SU-DHL-6 (cell line): ENCODE results near the gene CYP11A1.

Source experiments
- H2AFZ ChIP-seq: fragments of 200-600 bp; sonication (generic); 2 replicates; pipeline ENCODE4 v1.6.1; 2014; ENCODE audit warnings: low read depth, mild to moderate bottlenecking, moderate library complexity, mixed read lengths, antibody characterized with exemption, low read length; ENCODE audit not compliant: severe bottlenecking
- H3F3A ChIP-seq: fragments of 200-600 bp; shearing (Covaris generic); 2 replicates; pipeline ENCODE4 v1.6.0; 2016; ENCODE audit warnings: antibody characterized with exemption, mild to moderate bottlenecking; ENCODE audit not compliant: insufficient read depth
- H3K27ac ChIP-seq: fragments of 200-600 bp; sonication (generic); 2 replicates; pipeline ENCODE4 v1.5.1; 2016; ENCODE audit warnings: low read depth, mild to moderate bottlenecking, low read length, moderate library complexity, mixed read lengths
- H3K27me3 ChIP-seq: fragments of 200-600 bp; sonication (generic), shearing (Covaris generic); 2 replicates; pipeline ENCODE4 v1.6.0; 2014; ENCODE audit warnings: mild to moderate bottlenecking, low read length
- H3K36me3 ChIP-seq: fragments of 200-600 bp; sonication (generic); 2 replicates; pipeline ENCODE4 v1.6.1; 2014; ENCODE audit warnings: mild to moderate bottlenecking, low read length, mixed read lengths
- H3K4me2 ChIP-seq: fragments of 300-600, 200-600 bp; shearing (Covaris generic), sonication (generic); 2 replicates; pipeline ENCODE4 v1.6.0; 2014; ENCODE audit warnings: low read length, low read depth, mild to moderate bottlenecking; ENCODE audit not compliant: poor library complexity, severe bottlenecking
- H3K4me3 ChIP-seq: fragments of 200-600 bp; sonication (generic); 2 replicates; pipeline ENCODE4 v1.5.1; 2014; ENCODE audit warnings: antibody characterized with exemption, low read length, mild to moderate bottlenecking, mixed read lengths; ENCODE audit not compliant: insufficient read depth, poor library complexity, severe bottlenecking
- H3K79me2 ChIP-seq: fragments of 200-600 bp; sonication (generic); 2 replicates; pipeline ENCODE4 v1.6.1; 2014; ENCODE audit warnings: mild to moderate bottlenecking, low read length, moderate library complexity; ENCODE audit not compliant: insufficient read depth
- H3K9ac ChIP-seq: fragments of 200-600 bp; sonication (generic); 2 replicates; pipeline ENCODE4 v1.7.0; 2014; ENCODE audit warnings: mild to moderate bottlenecking, low read length
- H3K9me2 ChIP-seq: fragments of 200-600 bp; sonication (generic); replicated peaks from 2 replicates; pipeline ENCODE4 v1.6.1; 2014; ENCODE audit warnings: low read length; ENCODE audit not compliant: insufficient read depth
- H3K9me3 ChIP-seq: fragments of 200-600 bp; sonication (generic); 2 replicates; pipeline ENCODE4 v1.6.1; 2014; ENCODE audit warnings: low read length, mixed read lengths; ENCODE audit not compliant: insufficient read depth
- H4K20me1 ChIP-seq: fragments of 200-600 bp; sonication (generic); 2 replicates; pipeline ENCODE4 v1.6.1; 2014; ENCODE audit warnings: low read depth, mild to moderate bottlenecking, antibody characterized with exemption, low read length, moderate library complexity, mixed read lengths
- CTCF ChIP-seq: fragments of 200-600 bp; sonication (generic); IDR thresholded peaks from one replicate; pipeline ENCODE4 v1.5.1; 2017; ENCODE audit warnings: antibody characterized with exemption, mild to moderate bottlenecking, low read length, moderate library complexity; ENCODE audit not compliant: insufficient read depth, poor library complexity, severe bottlenecking
- EZH2phosphoT487 ChIP-seq: fragments of 200-600 bp; sonication (generic), shearing (Covaris generic); conservative IDR thresholded peaks from 2 replicates; pipeline ENCODE4 v1.6.1; 2018; ENCODE audit warnings: mild to moderate bottlenecking, antibody characterized with exemption, low read length, moderate library complexity, mixed read lengths

The CYP11A1 gene

GRCh38 chr15:74352393-74352910 is 15.0 kb downstream of the CYP11A1 start:
- Histone ChIP-seq H3K9ac (no peak overlapping the region), H3K4me2 (no peak overlapping the region), H3F3A (no peaks in the 10 kb centered on the region), H3K27me3 (no peaks in the 10 kb centered on the region), H3K27ac (no peak overlapping the region), H3K4me3 (no peak overlapping the region), H3K9me3 (no peaks in the 10 kb centered on the region), H3K9me2 (no peaks in the 10 kb centered on the region), H4K20me1 (no peaks in the 10 kb centered on the region), H2AFZ (no peak overlapping the region), H3K36me3 (no peaks in the 10 kb centered on the region), H3K79me2 (no peaks in the 10 kb centered on the region)
- TF ChIP-seq CTCF: no peak
- TF ChIP-seq EZH2phosphoT487: no peak

GRCh38 chr15:74351670-74352069 is 15.8 kb downstream of the CYP11A1 start:
- Histone ChIP-seq H3K4me2 (no peak overlapping the region), H3K4me3 (no peak overlapping the region), H3K36me3 (no peaks in the 10 kb centered on the region), H3K9me2 (no peaks in the 10 kb centered on the region), H3K79me2 (no peaks in the 10 kb centered on the region), H3K27me3 (no peaks in the 10 kb centered on the region), H4K20me1 (no peaks in the 10 kb centered on the region), H3K27ac (no peak overlapping the region), H3K9ac (no peak overlapping the region), H3K9me3 (no peaks in the 10 kb centered on the region), H3F3A (no peaks in the 10 kb centered on the region), H2AFZ (no peak overlapping the region)
- no peak for TF ChIP-seq EZH2phosphoT487
- no peak for TF ChIP-seq CTCF

- Histone ChIP-seq H3K79me2 (no peaks in the 10 kb centered on the region), H3K27me3 (no peaks in the 10 kb centered on the region), H2AFZ (no peak overlapping the region), H3K9ac (no peak overlapping the region), H3K9me2 (no peaks in the 10 kb centered on the region), H3K4me3 (no peak overlapping the region), H3K9me3 (no peaks in the 10 kb centered on the region), H3K4me2 (no peak overlapping the region), H3K36me3 (no peaks in the 10 kb centered on the region), H3K27ac (no peak overlapping the region), H3F3A (no peaks in the 10 kb centered on the region), H4K20me1 (no peaks in the 10 kb centered on the region)
- TF ChIP-seq EZH2phosphoT487: no peak
- no peak for TF ChIP-seq CTCF
Observed at GRCh38 chr15:74350295-74351275, 16.9 kb downstream of the CYP11A1 start.
